Activated CD4-positive, CD25-positive, alpha-beta regulatory T cell (primary cell): Measurements from ENCODE around the gene OR1J2.

ENCODE experiments used
- DNase-seq, 4 experiments: peaks; one replicate each; lab custom pipeline; 2025; lab: John Stamatoyannopoulos, UW

Gene OR1J2

GRCh38 chr9:122551371-122551770 is 40.8 kb downstream of the OR1J2 start:
- DNase-seq, result no peak

DNA sequence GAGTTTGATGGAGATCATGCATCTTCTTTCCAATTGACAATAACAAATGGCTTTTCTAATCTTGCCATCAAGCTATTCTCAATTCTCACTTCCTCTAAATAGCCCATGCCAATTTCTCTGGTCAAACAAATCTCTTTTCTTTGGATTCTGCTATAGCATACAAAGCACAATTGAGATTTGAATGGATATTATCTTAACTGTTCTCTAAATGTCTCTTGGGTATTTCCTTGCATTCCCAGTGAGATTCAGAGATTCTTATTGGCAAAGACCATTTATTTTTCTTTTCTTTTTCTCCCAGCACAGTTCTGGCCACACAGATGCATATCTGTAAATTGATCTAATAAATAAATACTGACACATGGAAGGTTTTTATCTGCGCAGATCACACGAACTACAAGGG is 42.2 kb downstream of the OR1J2 start, which contains the start of gene OR1N2:
OR1N2 (plus strand) TSS at position 301 of the 400 bp plus-strand sequence. CDS start 100 bp downstream, outside the sequence.
- DNase-seq, result no peak
